Gastroesophageal sphincter (tissue), 4 donors: ENCODE measurements around the gene CFAP97D2. TPM values are rescaled to one million over a fixed set of nuclear protein-coding genes. Genes with fewer than 3 reads are reported as not detected.

Experiments used
- ATAC-seq: fragments of 150-250 bp; one replicate; pipeline ENCODE4 v1.9.1; 2016; ENCODE audit warnings: mild to moderate bottlenecking, moderate library complexity
- H3K27ac ChIP-seq, 4 donors: fragments of 200-600 bp; sonication (generic) in 3 of 4; 1 replicate in 3 of 4; 2 replicates in 1 of 4; pipeline ENCODE4 v1.5.1; 2016 to 2019
- H3K27me3 ChIP-seq: fragments of 200-600 bp; sonication (generic); one replicate; pipeline ENCODE4 v1.5.1; 2019
- H3K36me3 ChIP-seq, 2 donors: fragments of 200-600 bp; sonication (generic); one replicate each; pipeline ENCODE4 v1.5.1; 2019; ENCODE audit warnings: control low read depth in 1 of 2
- H3K4me1 ChIP-seq, 3 donors: fragments of 200-600 bp; sonication (generic); 1 replicate in 2 of 3; 2 replicates in 1 of 3; pipeline ENCODE4 v1.5.1; 2016 to 2019; ENCODE audit warnings: control low read depth in 2 of 3
- H3K4me3 ChIP-seq, 2 donors: fragments of 200-600 bp; sonication (generic); one replicate each; pipeline ENCODE4 v1.5.1; 2019; ENCODE audit warnings: mild to moderate bottlenecking in 1 of 2, moderate library complexity in 1 of 2
- H3K9me3 ChIP-seq, 3 donors: fragments of 200-600 bp; sonication (generic); one replicate each; pipeline ENCODE4 v1.5.1; 2017 to 2019; ENCODE audit warnings: control low read depth in 2 of 3
- CTCF ChIP-seq, 4 experiments: fragments of 200-600 bp in 2 of 4; fragments of 450-650 bp in 2 of 4; sonication (generic) in 1 of 4; IDR thresholded peaks; one replicate each; pipeline ENCODE4 v1.5.1; 2017 to 2019; ENCODE audit warnings: antibody characterized with exemption in 4 of 4, mild to moderate bottlenecking in 2 of 4, moderate library complexity in 2 of 4
- EP300 ChIP-seq: sonication (generic); formaldehyde crosslinking; IDR thresholded peaks from one replicate; pipeline ENCODE4 v1.6.1; 2017; ENCODE audit warnings: antibody characterized with exemption, mild to moderate bottlenecking
- POLR2A ChIP-seq, 2 donors: fragments of 450-650 bp; IDR thresholded peaks; one replicate each; pipeline ENCODE4 v1.6.1; 2017; ENCODE audit warnings: antibody characterized with exemption in 2 of 2, mild to moderate bottlenecking in 2 of 2, moderate library complexity in 1 of 2
- POLR2AphosphoS5 ChIP-seq: sonication (generic); formaldehyde crosslinking; IDR thresholded peaks from one replicate; pipeline ENCODE4 v1.6.1; 2017; ENCODE audit warnings: antibody characterized with exemption
- WGBS, 2 donors: methylation state at CpG; one replicate each; pipeline ENCODE4 v1.1.5; 2018; ENCODE audit warnings: low coverage in 1 of 2; 5-methylcytosine and 5-hydroxymethylcytosine counted together
- total RNA-seq, 4 donors: library from RNA; depleted of rRNA; stranded (reverse); fragments of >200 nt; gene quantifications; one replicate each; pipeline ENCODE4 v1.1.0, GENCODE V29; 2016

The CFAP97D2 gene
- total RNA-seq, 4 donors from 2014 or later: not detected

DNA sequence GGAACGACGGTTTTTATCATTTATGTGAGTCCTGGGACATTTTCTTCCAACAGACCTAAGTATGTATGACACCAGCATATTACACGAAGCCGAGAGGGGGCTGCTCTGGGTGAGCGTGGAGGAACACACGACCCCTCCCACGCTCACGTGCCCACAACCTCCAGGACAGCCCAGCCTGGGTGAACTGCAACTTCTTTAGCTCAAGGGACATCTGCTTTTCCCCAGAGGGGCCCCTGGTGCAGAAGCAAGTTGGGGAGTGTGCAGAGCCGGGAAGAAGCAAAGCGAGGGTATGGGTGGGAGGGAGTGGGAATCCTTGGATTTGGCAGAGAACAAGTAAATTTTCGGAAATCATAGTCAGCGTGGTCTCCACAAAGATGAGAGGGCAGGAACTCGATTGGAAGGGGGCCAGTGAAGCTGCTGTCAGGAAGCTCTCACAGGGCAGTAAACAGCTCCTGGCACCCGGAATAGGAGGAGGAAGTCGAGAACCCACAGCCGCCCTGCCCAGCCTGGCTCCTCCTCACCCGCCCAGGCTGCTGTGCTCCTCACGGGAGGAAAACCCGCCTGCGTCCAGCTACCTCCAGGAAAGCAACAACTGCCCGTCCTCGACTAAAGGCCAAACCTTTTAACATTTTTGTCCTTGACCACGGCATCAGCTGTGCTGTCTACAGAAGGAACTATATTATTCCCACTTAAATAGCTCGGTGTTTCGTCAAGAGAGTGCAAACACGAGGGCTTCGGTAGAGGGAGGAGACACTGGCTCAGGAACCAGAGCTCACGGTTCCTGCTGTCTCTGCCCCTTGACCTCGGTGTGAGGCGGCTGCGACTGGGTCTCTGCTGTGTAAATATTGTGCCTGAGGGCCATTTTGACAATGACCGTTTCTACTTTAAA, 17.2 kb upstream of the CFAP97D2 start:
- Histone ChIP-seq H3K27ac (no peak overlapping the region), H3K4me3 (no peak overlapping the region)
- WGBS, 2 donors: 24 to 28% methylated on average over 10 to 12 of the region's 32 CpGs

DNA sequence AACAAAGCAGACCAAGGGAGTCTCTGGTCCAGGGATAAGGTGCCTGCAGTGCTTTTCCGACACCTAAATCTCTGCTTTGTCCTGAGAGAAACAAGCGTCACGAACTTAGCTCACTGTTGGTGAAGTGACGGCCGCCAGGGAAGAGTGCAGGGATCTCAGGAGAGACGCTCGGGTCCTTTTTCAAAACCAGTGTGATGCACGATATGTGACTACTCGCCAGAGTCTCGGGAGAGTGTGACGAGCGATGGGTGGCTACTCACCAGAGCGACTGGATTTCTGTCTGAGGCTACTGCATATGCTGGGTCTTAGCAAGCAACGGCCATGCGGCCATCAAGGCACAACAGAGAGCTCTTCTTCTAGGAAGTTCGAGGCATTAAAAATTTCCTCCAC, 16.5 kb upstream of the CFAP97D2 start:
- no peak for ATAC-seq
- Histone ChIP-seq H3K4me1 (peaks cover 0 to 36% (median 25%) of the 10 kb centered on the region in 3 donors), H3K4me3 (no peak overlapping the region), H3K27ac (no peak overlapping the region), H3K36me3 (no peaks in the 10 kb centered on the region), H3K27me3 (no peaks in the 10 kb centered on the region), H3K9me3 (no peaks in the 10 kb centered on the region)
- TF ChIP-seq CTCF (IDR thresholded peaks at IDR 0.05) (no peak), POLR2A (IDR thresholded peaks at IDR 0.05) (no peak), POLR2AphosphoS5 (no peak), EP300 (no peak)
- 88 to 94% methylated on average over 3 to 12 of the region's 16 CpGs for WGBS, 2 donors

More for the DNA sequence above, 17.2 kb upstream of the CFAP97D2 start:
- no peaks in the 10 kb centered on the region for H3K9me3 ChIP-seq
- H3K27me3 ChIP-seq: no peaks in the 10 kb centered on the region
- ATAC-seq: peak; percentile 77
- TF ChIP-seq CTCF (IDR thresholded peaks at IDR 0.05) (no peak), POLR2AphosphoS5 (peak; percentile 23)
- H3K36me3 ChIP-seq: no peaks in the 10 kb centered on the region
- H3K4me1 ChIP-seq: peaks cover 0 to 30% (median 23%) of the 10 kb centered on the region in 3 donors

- no peak overlapping the region for H3K27ac ChIP-seq
- TF ChIP-seq POLR2AphosphoS5 (no peak), CTCF (IDR thresholded peaks at IDR 0.05) (no peak), POLR2A (IDR thresholded peaks at IDR 0.05) (no peak), EP300 (no peak)
- H3K9me3 ChIP-seq: no peaks in the 10 kb centered on the region
- H3K36me3 ChIP-seq: no peaks in the 10 kb centered on the region
- WGBS, 2 donors: 72 to 85% methylated on average over 4 to 12 of the region's 14 CpGs
- H3K4me1 ChIP-seq: peaks cover 0 to 42% (median 25%) of the 10 kb centered on the region in 3 donors
- no peak overlapping the region for H3K4me3 ChIP-seq
- no peak for ATAC-seq
- H3K27me3 ChIP-seq: no peaks in the 10 kb centered on the region
Measured at GRCh38 chr13:114164053-114164452, 15.0 kb upstream of the CFAP97D2 start.

DNA sequence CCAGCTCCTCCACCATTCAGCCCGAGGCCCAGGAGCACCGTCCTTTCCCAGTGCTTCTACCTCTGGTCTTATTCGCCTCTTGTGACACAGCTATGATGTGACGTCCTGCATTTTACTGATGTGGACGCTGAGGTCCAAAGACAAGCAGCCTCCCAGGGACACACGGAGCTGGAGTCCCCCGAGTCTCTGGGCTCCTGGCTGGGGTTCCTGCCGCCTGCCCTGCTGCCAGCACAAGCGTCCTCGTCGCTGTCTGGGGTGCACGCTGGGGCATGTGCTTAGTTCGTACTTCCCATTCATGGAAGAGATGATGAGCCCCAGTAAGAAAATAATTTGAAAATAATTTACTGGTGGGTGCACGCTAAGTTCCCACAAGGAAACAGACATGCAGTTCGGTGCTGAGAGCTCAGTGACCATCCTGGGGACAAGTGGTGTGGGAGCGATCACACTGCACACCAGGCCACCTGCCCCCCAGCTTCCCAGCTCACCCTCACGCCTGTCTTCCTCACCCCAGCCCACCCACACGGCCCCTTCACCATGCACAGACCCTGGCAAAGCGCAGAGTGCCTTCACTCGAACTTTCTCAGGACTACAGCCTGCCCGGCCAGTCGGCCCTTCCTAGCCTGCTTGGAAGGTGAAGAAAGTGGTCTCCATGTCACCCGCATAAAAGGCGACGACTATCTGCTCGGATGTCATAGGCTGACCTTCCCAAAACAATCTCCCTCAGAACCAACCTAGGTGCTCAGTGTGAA, 14.2 kb upstream of the CFAP97D2 start:
- Histone ChIP-seq H3K4me3 (no peak overlapping the region), H3K27me3 (no peaks in the 10 kb centered on the region), H3K36me3 (no peaks in the 10 kb centered on the region), H3K27ac (no peak overlapping the region), H3K4me1 (peaks cover 0 to 42% (median 25%) of the 10 kb centered on the region in 3 donors), H3K9me3 (no peaks in the 10 kb centered on the region)
- no peak for TF ChIP-seq CTCF (IDR thresholded peaks at IDR 0.05)
- no peak for TF ChIP-seq EP300
- WGBS, 2 donors: 86 to 94% methylated on average over 1 to 6 of the region's 26 CpGs
- no peak for ATAC-seq
